ENCODE data around the gene DIAPH2. TPM values are rescaled to one million over a fixed set of nuclear protein-coding genes. Genes with fewer than 3 reads are reported as not detected.

Gene DIAPH2
- total RNA-seq, 2 donors from 2014 or later, result 39.5 to 53.1 TPM

DNA sequence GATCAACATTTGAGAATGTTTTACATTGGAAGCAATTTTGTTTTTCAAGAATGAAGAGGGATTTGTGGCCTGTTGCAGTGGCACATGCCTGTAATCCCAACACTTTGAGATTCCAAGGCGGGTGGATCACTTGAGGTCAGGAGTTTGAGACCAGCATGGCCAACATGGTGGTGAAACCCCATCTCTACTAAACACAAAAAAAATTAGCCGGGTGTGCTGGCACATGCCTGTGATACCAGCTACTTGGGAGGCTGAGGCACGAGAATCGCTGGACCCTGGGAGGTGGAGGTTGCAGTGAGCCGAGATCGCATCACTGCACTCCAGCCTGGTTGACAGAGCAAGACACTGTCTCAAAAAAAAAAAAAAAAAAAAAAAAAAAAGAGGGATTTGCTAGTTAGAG, 326.9 kb downstream of the DIAPH2 start:
- no peak for DNase-seq (ENCODE audit: low spot score)
- intact Hi-C loops (cut with DNase I), result no loop called here

DNA sequence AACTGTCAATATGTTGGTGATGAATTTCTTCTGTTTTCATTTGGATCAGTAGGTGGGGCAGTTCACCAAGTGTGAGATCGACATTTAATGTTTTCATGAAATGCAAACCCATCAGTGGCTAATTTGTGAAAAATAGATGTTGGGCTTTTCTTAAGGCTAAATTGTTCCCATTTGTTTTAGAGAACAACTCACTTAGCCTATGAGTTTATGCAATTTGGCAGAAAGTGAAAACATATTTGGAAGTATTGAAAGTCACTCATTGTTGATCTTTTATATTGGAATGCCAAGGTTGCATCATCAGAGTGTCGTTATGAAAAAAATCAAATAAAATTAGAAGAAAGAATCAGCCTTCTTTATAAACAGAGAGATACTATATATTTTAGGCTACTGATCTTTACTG, 331.5 kb downstream of the DIAPH2 start:
- intact Hi-C loops (cut with DNase I), result no loop called here
- DNase-seq (ENCODE audit: low spot score), result no peak

DNA sequence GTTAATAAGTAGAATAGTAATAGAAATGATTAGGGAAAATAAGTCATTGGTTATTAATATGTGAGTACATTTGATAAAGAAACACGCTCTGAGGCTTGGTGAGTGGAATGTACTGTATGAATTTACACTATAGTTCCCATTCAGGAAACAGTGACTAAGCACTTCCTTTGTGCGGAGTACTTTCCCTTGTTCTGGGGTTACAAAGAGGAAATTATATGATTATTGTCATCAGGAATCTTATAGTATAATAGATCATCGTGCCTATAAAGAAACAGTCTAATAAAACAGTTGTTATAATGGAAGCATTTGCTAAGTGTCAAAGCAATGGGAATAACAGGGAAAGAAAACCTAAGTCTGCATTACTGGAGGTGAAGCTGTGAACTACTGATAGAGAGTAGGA, 337.0 kb downstream of the DIAPH2 start:
- DNase-seq (ENCODE audit: low spot score), result no peak
- intact Hi-C loops (cut with DNase I), result no loop called here

DNA sequence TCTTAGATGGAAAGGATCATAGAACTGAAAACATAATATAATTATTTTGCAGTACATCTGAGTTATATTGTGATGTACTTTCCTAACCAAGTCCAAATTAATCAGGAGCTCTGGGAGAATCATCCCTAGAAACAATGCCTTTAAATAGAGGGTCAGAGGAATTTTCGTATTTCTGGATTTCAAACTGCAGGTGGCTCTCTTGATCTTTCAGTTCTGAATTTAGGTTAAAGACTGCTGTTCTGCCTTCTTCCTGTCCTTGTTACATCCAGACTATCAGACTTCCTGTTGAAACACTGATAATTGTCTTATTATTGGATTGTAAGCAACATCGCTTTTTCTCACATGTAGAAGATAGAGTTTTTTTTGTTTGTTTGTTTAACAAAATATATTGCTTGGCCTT, 341.8 kb downstream of the DIAPH2 start:
- intact Hi-C loops (cut with DNase I), result no loop called here
- no peak for DNase-seq (ENCODE audit: low spot score)

DNA sequence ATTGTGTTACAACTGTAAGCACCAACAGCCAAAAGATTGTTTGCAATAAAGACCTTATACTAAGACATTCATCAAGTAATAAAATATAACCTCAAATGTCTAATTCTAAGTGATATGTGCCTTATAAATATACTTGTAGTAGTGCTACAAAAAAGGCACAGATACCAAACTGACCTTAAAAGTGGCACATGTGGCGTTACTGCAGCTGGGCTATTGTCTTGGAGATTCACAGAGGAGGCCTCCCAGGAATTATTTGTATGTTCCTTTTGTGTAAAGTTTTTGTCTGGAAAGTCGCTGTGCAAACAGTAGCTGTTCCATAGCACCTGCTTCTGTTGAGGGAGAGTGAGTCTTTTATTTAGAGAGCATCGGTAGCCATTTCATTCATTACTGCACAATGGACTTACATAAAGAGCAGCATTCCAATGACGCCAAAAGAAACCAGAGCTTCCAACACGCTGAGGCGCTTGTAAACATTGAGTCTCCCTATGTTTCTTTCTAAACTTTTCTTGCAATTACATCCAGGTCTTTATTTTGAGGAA, 342.8 kb downstream of the DIAPH2 start:
- intact Hi-C loops (cut with DNase I), result no loop called here
- DNase-seq (ENCODE audit: low spot score), result no peak

DNA sequence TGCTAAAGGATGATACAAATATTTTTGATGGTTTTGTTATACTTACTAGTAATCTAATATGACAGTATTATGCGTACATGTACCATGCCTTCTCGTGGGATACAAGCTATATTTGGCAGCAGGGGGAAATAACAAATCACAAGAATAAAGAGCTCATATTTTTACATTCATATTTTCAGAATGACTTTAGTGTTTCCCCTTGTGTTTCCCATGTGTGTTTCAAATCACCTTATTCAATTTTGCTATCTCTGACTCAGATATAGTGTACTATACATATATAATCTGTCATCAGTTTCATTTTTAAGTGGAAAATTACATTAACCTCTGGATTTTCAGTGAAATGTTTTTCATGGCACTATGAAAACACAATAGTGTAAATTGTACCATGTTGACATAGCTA, 345.8 kb downstream of the DIAPH2 start:
- intact Hi-C loops (cut with DNase I), result no loop called here
- no peak for DNase-seq (ENCODE audit: low spot score)

DNA sequence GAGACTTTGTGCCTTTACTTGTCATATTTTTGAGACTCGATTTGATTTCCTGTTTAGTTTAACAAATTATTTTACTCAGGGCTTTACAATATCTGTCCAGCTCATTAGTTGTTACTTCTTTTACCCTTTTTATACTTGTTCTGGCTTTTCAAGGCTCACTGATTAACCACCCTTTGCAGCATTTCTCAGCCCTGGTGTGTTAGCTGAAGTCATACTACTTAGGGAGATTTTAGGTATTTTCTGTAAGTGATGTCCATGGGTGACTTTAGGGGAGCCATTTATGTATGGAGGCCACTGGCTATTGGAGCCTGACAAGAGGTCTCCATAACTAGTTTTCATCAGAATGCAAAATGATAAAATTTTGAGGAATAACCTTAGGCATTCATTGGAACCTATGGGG, 346.3 kb downstream of the DIAPH2 start:
- no peak for DNase-seq (ENCODE audit: low spot score)
- intact Hi-C loops (cut with DNase I), result no loop called here

DNA sequence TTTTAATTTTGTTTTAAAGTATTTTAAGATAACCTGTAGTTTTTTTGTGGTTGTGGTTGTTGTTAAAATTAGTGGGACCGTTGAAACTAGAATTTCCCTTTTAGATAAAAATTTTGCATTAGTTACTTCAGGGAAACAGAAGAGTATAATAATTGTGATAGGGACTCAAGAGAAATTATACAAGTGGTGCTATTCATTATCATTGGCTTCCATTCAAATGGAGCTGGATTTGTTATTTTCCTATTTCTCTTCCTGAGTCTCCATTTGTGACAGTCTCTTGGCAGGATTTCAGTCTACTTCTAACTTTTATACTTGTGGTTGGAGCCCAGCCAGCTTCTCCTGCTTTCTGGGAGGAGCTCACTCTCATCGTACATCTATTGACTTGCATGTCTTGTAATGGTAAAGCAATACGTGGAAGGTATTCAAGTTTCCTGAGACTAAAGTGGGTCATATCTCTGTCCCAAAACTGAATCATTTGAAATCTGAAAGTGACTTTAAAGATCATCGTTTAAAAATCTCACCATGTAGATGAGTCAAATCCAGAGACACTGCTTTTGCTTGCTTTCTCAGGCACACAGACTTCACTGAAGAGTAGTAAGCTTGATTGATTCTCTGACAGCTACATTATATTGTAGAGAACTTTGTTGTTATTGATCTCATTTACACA, 354.9 kb downstream of the DIAPH2 start:
- DNase-seq (ENCODE audit: low spot score), result no peak
- intact Hi-C loops (cut with DNase I), result no loop called here

DNA sequence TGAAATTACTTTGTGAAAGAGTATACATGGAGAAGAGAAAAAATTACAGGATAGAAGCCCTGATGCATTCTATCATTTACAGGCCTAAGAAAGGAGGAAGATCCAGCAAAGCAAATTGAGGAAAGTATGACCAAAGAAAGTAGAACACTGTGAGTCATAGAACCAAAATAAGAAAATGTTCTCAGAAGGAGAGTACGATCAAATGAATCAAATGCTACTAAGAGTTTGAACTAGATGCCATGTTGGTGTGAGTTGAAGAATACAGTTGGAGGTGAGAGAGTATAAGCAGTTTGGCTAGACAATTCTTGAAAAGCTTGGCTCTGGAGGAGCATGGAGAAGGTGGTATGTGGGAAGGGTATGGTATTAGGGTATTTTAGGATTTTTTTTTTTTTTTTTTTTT, 360.8 kb downstream of the DIAPH2 start:
- intact Hi-C loops (cut with DNase I), result no loop called here
- DNase-seq (ENCODE audit: low spot score), result no peak

DNA sequence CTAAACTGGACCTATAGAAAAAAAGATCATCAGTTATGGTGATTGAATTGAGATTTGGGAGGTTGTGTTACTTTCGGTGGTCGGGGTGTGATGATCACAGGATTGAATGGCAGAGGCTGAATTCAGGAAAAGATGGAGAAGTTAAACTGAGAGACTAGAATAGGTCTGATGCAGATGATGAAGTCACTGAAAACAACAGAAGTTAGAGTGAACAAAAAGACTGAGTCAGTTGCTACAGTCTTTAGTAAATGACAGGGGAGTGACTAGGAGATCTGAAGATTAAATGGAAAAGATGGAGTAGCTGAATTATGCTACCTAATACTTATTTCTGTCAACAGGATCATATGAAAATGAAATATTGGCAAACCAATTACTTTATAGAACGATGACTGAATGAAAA, 362.2 kb downstream of the DIAPH2 start:
- DNase-seq (ENCODE audit: low spot score), result no peak
- intact Hi-C loops (cut with DNase I), result no loop called here

DNA sequence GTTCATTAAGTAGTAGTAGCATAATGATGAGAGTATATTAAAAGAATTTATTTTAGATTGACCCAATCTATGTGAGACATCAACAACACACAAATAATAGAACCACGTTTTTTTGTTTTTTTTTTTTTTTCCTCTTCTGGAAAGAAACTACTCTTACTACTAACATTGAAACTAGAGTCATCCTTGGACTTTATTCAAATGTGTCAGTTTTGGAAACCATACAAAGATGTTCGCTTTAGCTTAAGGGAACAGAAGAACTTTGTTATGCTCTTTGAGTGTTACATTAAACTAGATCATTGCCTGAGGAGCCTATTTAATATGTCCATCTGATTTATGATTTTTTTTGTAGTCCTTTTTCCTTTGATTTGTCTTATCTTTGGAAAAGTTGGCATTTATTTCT, 365.8 kb downstream of the DIAPH2 start:
- no peak for DNase-seq (ENCODE audit: low spot score)
- intact Hi-C loops (cut with DNase I), result no loop called here

DNA sequence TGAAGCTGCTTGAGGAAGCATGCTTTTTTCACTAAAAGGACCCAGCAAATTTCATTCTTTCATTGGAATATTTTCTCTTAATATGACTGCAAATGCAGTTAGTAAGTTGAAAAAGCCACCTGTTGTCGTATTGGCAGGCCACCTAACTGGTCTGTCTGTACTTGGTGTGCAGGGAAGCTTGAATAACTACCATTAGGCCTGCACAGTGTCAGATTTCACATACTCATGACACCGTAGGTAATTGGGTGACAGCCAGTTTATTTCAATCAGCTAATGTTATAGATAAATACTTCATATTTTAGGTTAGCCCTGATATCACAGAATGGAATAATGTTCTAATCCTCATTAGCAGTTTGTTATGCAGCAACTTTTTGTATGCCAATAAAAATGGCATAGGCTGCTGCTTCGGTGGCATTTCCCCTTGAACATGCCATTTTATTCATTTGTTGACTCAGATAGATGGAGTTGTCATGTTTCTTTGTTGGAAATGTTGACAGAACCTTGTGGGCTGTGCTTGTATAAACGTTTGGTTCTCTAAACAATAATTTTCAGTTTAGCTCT, 372.8 kb downstream of the DIAPH2 start:
- intact Hi-C loops (cut with DNase I), result no loop called here
- no peak for DNase-seq (ENCODE audit: low spot score)

DNA sequence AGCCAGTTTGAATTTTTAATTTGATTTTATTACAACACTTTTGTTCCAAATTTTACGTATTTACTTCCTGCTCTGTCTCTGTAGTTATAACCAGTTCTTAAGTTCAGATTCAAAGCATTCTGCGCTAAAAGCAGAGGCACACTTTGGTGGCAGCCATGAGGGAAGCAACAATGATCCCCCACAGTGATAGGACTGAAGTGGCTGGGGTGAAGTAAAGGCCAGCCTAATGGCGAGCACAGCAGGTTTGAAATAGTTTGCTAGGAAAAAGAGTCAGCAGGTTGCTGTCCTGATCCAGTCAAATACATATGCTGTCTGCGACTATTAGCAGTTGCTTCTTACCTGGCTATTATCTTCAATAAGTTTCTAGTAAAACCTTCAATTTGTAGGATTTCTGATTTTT, 375.4 kb downstream of the DIAPH2 start:
- no peak for DNase-seq (ENCODE audit: low spot score)
- intact Hi-C loops (cut with DNase I), result no loop called here

DNA sequence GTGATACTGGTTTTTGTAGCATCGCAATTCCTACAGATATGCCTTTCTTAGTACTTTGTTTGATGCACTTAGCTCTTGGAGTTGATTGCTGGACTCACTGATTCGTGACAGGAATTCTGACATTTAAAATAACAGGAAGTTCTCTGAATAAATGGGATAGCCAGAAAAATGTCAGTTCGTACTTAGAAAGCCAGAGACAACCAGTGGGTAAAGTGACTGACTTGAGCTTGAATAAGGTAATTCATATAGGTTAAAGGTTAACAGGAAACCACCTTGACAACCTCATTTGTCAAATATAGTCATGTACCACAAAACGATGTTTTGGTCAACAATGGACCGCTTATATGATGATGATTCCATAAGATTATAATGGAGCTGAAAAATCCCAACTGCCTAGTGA, 380.4 kb downstream of the DIAPH2 start:
- intact Hi-C loops (cut with DNase I), result no loop called here
- DNase-seq (ENCODE audit: low spot score), result no peak

DNA sequence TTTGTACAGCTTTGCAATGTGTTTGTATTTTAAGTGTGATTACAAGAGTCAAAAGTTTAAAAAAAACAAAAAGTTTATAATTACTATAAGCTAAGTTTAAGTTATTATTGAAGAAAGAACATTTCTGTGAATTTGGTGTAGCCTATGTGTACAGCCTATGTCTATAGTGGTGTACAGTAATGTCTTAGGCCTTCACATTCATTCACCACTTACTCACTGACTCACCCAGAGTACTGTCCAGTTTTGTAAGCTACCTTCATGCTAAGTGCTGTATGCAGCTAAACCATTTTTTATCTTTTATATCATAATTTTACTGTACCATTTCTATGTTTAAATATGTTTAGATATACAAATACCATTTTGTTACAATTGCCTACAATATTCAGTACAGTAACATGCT, 381.3 kb downstream of the DIAPH2 start:
- no peak for DNase-seq (ENCODE audit: low spot score)
- intact Hi-C loops (cut with DNase I), result no loop called here

DNA sequence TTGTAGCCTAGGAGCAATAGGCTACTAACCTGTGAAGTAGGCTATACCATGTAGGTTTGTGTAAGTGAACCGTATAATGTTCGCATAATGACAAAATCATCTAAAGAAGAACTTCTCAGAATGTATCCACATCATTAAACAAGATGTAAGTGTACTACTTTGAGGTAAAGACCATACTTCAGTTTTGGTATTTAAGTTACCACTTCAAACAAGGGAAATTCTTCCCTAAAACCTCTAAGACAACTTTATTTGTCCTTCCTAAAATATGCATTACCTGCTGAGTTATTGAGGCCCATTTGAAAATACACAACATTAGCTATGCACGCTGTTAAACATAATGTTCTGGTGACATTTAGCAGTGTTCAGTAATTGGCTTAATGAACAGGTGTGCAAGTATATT, 381.7 kb downstream of the DIAPH2 start:
- intact Hi-C loops (cut with DNase I), result no loop called here
- no peak for DNase-seq (ENCODE audit: low spot score)

DNA sequence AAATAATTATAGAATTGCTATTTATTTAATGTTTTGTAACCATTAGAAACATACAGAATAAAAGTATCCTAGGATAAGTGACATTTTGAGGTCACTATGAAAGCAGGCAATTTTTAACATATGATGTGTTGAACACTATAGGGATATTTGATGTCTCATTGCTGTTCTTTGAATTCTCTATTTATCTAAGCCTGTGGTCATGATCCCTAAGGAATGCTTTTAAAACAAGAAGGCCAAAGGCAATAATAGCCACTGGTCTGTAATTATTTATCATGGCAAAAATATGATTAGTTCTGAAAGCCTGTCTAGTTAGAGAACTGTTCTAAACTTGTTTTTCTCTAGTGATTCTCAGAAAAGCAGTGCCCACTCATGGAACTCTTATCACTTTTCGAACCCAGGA, 385.7 kb downstream of the DIAPH2 start:
- intact Hi-C loops (cut with DNase I), result no loop called here
- DNase-seq (ENCODE audit: low spot score), result no peak

DNA sequence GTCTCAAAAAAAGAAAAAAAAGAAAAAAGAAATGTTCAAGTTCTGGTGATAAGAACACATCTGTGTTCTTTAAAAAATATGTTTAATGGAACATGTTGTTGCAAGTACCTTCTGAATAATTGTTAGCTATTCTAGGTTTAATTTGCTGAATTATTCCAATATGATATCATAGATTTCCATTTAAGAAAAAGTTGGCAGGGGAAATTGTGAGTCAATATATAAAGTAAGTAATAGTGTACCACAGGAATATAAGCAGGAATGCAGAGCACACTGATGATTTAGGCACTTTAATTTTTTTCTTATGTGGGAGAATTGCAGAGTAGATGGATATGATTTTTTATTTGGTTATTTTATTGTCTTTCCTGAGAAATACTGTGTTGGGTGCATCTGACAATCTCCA, 389.8 kb downstream of the DIAPH2 start:
- DNase-seq (ENCODE audit: low spot score), result no peak
- intact Hi-C loops (cut with DNase I), result no loop called here

DNA sequence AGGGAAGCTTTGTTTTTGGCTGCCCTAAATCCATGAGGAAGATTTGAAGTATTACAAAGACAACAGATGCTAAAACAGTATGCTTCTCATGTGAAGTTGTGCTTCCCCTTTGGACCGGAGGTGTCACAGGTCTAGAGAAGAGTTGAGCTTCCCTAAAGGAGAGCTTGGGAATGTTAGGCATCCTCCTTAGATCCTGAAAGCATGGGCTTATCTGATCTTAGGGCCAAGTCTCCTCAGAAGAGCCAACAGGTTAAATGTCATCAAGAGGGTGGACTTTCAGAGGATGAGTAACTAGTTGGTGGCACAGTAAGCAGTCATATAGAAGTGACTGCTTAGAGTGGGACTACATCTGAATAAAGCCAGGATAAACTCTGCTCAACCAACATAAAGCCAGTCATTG, 404.5 kb downstream of the DIAPH2 start:
- DNase-seq (ENCODE audit: low spot score), result no peak
- intact Hi-C loops (cut with DNase I), result no loop called here

DNA sequence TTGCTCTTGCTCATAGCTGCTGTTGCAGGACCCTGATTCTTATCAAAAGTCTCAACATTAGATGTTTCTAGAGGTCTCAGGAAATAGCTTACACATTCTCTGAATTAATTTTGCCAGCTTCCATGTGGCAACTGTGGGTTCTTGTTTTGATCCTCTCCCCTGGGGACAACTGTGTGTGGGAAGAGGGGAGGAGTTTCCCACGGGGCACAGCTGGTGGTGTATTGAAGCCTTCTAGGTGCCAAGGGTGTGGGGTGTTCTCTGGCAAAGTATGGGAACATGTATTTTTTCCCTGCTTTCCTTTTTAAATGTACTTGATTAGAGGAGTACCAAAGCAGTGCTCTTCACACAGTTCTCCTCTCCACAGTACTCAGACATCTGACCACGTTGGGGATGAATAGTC, 411.7 kb downstream of the DIAPH2 start:
- intact Hi-C loops (cut with DNase I), result no loop called here
- no peak for DNase-seq (ENCODE audit: low spot score)

DNA sequence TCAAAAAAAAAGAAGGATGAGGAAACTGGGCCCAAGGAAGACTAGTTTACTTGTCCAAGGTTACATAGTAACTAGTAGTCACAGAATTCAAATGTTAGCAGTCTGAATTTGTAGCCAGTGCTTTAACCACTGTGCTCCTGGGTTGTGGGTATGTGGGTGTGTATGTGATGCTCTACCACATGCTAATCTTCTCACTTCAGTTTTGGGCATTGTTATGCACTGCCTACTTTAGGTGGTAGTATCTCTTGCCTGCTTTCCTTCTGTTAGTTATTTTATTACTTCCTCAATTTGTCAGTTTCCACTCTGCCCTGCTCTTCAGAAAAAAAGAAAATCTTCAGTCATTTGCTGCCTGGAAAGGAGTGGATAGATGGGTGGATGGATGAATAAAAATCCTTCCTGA, 418.3 kb downstream of the DIAPH2 start:
- intact Hi-C loops (cut with DNase I), result loop anchor here in 1 of 2 donors (5.0 kb wide), 1 partner anchor 1884 kb away; no protein-coding TSS in a partner anchor
- DNase-seq (ENCODE audit: low spot score), result no peak

Measured in posterior vena cava (tissue), 2 donors.